Osteoblast (primary cell): Measurements from ENCODE around the gene MYH7. TPM values are rescaled to one million over a fixed set of nuclear protein-coding genes. Genes with fewer than 3 reads are reported as not detected.
"Not testable (repeated sequence)": the region's sequence is repeated elsewhere in the genome, so short reads cannot be mapped to it uniquely, and the experiment has no call there.

Experiments used
- DNase-seq: peaks from one replicate; pipeline ENCODE4 v3.0.0; 2011; ENCODE audit warnings: low spot score, mixed read lengths; ENCODE audit not compliant: insufficient read length; ENCODE audit errors: missing footprints
- H2AFZ ChIP-seq: 2 replicates; pipeline ENCODE4 v1.6.0; 2011; ENCODE audit warnings: mild to moderate bottlenecking, low read length
- H3K27ac ChIP-seq: 2 replicates; pipeline ENCODE4 v1.5.1; 2011; ENCODE audit warnings: mild to moderate bottlenecking, low read depth, low read length, moderate library complexity
- H3K27me3 ChIP-seq: 2 replicates; pipeline ENCODE4 v1.6.0; 2012; ENCODE audit warnings: mild to moderate bottlenecking, control low read depth, inconsistent platforms, low read length, moderate library complexity; ENCODE audit not compliant: insufficient read depth
- H3K36me3 ChIP-seq: 2 replicates; pipeline ENCODE4 v1.5.1; 2011; ENCODE audit warnings: mild to moderate bottlenecking, low read length, control low read depth, moderate library complexity; ENCODE audit not compliant: insufficient read depth
- H3K4me1 ChIP-seq: 2 replicates; pipeline ENCODE4 v1.5.1; 2011; ENCODE audit warnings: mild to moderate bottlenecking, low read length, control low read depth, moderate library complexity; ENCODE audit not compliant: insufficient read depth
- H3K4me2 ChIP-seq: 2 replicates; pipeline ENCODE4 v1.6.0; 2011; ENCODE audit warnings: mild to moderate bottlenecking, low read length; ENCODE audit not compliant: insufficient read depth
- H3K4me3 ChIP-seq: fragments of 200-600 bp; sonication (generic); 3 replicates; pipeline ENCODE4 v1.5.1; 2012; ENCODE audit warnings: mild to moderate bottlenecking, low read length, inconsistent platforms; ENCODE audit not compliant: insufficient read depth
- H3K79me2 ChIP-seq: 2 replicates; pipeline ENCODE4 v1.6.0; 2012; ENCODE audit warnings: mild to moderate bottlenecking, low read length, control low read depth, inconsistent platforms; ENCODE audit not compliant: insufficient read depth
- H3K9me3 ChIP-seq: 2 replicates; pipeline ENCODE4 v1.5.1; 2011; ENCODE audit warnings: low read depth, low read length, control low read depth
- H4K20me1 ChIP-seq: 2 replicates; pipeline ENCODE4 v1.6.0; 2012; ENCODE audit warnings: mild to moderate bottlenecking, low read length, control low read depth; ENCODE audit not compliant: insufficient read depth
- total RNA-seq: library from RNA; depleted of rRNA; stranded (reverse); fragments of >200 nt; gene quantifications from 2 replicates; pipeline ENCODE4 v1.2.3, GENCODE V29; 2012
- TF ChIP-seq, protein P1 (sequence below): IDR thresholded peaks from 2 replicates; pipeline ENCODE4 v1.5.1; 2011; ENCODE audit warnings: mild to moderate bottlenecking, low read depth, low read length, moderate library complexity; ENCODE audit errors: extremely low read depth

MYH7 gene
- total RNA-seq, 1 donor, result not detected

DNA sequence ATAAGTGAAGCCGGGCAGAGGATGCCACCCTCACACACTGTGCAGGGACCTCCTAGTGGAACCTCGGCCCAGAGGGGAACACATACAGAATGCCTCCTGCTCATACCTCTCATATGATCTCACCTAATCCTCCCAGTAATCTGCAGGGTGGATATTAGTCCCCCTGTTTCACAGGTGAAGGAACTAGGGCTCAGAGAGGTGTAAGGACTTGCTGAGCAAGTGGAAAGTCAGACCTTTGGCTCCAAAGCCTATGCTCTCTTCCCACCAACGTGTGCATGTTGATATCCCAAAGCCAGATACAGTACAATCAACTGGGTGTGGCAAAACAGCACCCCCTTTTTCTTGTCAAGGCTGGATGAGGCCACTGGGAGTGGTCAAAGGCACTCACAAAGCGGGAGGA is 31.6 kb downstream of the MYH7 start:
- Histone ChIP-seq H3K79me2 (no peaks in the 10 kb centered on the region), H3K4me3 (no peak overlapping the region), H3K27me3 (no peaks in the 10 kb centered on the region), H3K9me3 (no peaks in the 10 kb centered on the region), H4K20me1 (no peaks in the 10 kb centered on the region), H3K36me3 (no peaks in the 10 kb centered on the region), H2AFZ (no peak overlapping the region), H3K4me1 (no peaks in the 10 kb centered on the region), H3K4me2 (no peak overlapping the region), H3K27ac (no peak overlapping the region)
- DNase-seq, result peak; percentile 61
- TF ChIP-seq, protein P1, sequence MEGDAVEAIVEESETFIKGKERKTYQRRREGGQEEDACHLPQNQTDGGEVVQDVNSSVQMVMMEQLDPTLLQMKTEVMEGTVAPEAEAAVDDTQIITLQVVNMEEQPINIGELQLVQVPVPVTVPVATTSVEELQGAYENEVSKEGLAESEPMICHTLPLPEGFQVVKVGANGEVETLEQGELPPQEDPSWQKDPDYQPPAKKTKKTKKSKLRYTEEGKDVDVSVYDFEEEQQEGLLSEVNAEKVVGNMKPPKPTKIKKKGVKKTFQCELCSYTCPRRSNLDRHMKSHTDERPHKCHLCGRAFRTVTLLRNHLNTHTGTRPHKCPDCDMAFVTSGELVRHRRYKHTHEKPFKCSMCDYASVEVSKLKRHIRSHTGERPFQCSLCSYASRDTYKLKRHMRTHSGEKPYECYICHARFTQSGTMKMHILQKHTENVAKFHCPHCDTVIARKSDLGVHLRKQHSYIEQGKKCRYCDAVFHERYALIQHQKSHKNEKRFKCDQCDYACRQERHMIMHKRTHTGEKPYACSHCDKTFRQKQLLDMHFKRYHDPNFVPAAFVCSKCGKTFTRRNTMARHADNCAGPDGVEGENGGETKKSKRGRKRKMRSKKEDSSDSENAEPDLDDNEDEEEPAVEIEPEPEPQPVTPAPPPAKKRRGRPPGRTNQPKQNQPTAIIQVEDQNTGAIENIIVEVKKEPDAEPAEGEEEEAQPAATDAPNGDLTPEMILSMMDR, result no peak

DNA sequence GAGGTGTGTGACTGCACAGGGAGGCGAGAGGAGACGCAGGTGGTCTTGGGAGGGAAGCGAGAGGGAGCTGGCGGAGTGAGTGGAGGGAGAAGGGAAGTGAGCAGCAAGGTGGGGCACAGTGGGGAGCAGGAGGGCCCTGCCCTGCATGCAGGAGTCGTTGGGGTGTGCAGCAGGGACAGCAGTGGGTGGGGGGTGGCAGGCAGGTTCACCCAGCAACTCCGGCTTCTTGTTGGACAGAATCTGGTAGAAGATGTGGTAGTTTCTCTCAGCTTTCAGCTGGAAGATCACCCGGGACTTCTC is 32.4 kb downstream of the MYH7 start:
- Histone ChIP-seq H3K4me2 (no peak overlapping the region), H3K9me3 (no peaks in the 10 kb centered on the region), H3K4me3 (no peak overlapping the region), H4K20me1 (no peaks in the 10 kb centered on the region), H2AFZ (no peak overlapping the region), H3K27ac (no peak overlapping the region), H3K4me1 (no peaks in the 10 kb centered on the region), H3K79me2 (no peaks in the 10 kb centered on the region), H3K36me3 (no peaks in the 10 kb centered on the region), H3K27me3 (no peaks in the 10 kb centered on the region)
- TF ChIP-seq, protein P1, result no peak
- peak; percentile 81 for DNase-seq

DNA sequence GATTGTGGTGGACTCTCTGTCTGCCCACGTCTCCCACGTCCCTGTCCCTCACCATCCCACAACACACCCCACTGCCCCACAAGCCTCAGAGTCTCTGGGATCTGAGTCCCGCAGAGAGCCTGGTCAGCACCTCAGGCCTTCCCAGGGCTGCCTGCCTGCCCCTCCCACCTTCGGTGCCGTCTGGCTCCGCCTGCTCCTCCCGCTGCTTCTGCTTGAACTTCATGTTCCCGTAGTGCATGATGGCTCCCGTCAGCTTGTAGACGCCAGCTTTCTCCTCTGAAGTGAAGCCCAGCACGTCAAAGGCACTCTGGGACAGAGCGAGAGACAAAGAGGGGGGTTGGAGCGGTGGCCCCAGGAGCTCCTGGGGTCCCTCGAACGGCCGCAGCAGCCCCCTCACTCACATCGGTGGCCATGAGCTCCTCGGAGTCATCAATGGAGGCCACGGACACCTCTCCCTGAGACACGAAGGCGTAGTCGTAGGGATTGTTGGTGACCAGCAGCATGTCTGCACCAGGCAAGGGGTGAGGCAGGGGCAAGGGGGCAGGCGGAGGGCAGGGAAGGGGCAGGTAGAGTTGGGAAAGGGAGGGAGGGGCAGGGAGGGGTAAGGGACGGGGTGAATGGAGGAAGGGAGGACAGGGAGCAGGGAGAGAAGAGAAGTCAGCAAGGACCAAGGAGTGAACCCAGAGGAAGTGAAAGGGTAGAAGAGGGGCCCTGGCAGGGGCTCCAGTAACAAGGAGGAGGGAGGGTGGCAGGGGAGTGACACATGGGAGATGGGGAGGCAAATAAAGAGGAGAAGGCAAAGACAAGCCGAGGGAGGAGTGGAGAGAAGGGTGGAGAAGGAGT is 32.9 kb downstream of the MYH7 start:
- Histone ChIP-seq H3K27ac (no peak overlapping the region), H4K20me1 (no peaks in the 10 kb centered on the region), H3K27me3 (no peaks in the 10 kb centered on the region), H3K9me3 (no peaks in the 10 kb centered on the region), H3K36me3 (no peaks in the 10 kb centered on the region), H3K4me3 (no peak overlapping the region), H3K4me2 (no peak overlapping the region), H2AFZ (no peak overlapping the region), H3K4me1 (no peaks in the 10 kb centered on the region), H3K79me2 (no peaks in the 10 kb centered on the region)
- peak; percentile 61 for DNase-seq
- TF ChIP-seq, protein P1, result no peak

DNA sequence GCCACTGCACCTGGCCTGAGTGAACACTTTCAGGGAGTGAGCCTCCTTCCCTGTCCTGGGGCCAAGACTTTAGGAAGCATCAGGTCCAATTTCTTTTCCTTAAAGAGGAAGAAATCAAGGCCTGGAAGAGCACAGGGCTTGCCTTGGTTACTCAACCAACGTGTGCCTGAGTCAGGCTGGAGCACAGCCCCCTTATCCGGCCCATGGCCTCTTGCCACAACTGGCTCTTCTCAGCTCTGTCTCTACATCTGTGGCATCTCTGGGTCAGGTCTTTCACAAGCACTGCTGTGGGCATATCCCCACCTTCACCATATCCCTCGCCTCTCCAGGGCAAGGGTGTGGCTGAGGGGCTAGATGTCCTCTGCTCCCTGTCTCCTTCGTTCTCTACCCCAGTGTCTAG is 34.2 kb downstream of the MYH7 start:
- Histone ChIP-seq H3K36me3 (no peaks in the 10 kb centered on the region), H3K79me2 (no peaks in the 10 kb centered on the region), H3K4me3 (no peak overlapping the region), H3K27ac (no peak overlapping the region), H3K9me3 (no peaks in the 10 kb centered on the region), H3K27me3 (no peaks in the 10 kb centered on the region), H3K4me1 (no peaks in the 10 kb centered on the region), H3K4me2 (no peak overlapping the region), H2AFZ (no peak overlapping the region), H4K20me1 (no peaks in the 10 kb centered on the region)
- TF ChIP-seq, protein P1, result no peak
- peak; percentile 64 for DNase-seq

DNA sequence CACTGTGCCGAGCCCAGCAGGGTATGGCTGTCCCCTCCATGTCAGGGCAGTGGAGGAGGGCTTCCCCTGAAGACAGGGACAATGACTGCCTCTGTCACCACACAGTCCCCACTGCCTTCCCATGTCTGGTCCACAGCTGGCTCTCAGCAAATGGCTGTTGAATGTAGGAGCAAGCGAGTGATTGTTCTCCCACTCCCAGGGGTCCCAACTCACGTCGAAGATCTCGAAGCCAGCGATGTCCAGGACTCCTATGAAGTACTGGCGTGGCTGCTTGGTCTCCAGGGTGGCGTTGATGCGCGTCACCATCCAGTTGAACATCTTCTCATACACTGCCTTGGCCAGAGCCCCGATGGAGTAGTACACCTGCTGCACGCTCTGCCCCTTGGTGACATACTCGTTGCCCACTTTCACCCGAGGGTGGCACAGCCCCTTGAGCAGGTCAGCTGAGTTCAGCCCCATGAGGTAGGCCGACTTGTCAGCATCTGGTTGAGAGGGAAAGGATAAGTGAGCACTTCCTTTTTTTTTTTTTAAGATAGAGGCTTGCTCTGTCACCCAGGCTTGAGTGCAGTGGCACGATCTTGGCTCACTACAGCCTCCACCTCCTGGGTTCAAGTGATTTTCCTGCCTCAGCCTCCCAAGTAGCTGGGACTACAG is 34.8 kb downstream of the MYH7 start:
- not testable (repeated sequence) for H3K27ac ChIP-seq, H3K4me2 ChIP-seq, H4K20me1 ChIP-seq, H3K4me3 ChIP-seq, H3K36me3 ChIP-seq, H3K4me1 ChIP-seq, H3K79me2 ChIP-seq, H3K27me3 ChIP-seq, H2AFZ ChIP-seq, H3K9me3 ChIP-seq
- peak; percentile 31 for DNase-seq
